Hippocampal formation (tissue), 2 donors: ENCODE results near the gene EXOC6B.

Source experiments
- DNase-seq, 2 donors: peaks; one replicate each; lab custom pipeline; 2025; lab: John Stamatoyannopoulos, UW

EXOC6B gene

DNA sequence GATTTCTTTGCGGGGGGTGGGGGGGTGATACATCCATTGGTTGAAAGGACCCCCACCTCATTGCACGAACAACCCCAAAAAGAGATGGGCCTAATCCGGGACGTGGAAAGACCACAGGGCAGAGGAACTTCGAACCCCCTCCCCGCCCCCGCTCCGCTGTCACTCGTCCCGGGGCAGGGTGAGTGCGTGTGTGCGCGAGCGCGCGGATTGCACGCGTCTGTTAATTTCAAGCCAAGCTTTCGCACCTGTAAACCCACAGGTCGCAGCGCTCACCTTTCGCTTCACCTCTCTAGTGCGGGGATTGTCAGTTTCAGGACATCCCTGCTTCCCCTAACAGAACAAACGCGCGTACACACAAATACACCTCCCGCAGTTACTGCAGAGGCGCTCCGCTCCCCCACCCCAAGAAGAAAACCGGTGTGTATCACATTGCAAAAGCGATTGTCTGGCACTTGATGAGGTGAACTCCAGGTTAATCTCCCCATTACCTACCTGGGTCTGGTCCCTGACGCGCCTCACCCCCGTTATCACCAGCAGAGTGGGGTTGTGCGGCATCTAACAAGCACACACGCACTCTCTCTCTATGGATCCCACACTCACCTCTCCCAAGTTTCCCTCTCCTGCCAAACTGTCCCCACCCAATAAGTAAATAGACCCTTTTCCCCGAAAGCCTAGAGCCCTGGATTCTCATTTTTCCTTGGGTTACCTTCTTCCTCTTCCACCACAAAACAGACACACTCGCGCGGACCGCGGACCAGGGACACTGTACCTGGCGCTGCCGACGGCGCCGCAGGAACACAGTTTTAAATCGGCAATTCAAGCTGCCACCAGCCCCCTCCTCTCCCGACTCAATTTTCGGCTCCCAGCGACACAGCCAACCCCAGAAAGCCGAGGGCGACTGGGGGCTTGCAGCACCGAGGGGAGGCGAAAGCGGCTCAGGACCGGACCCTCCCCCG, 679.2 kb downstream of the EXOC6B start:
- DNase-seq = no peak

DNA sequence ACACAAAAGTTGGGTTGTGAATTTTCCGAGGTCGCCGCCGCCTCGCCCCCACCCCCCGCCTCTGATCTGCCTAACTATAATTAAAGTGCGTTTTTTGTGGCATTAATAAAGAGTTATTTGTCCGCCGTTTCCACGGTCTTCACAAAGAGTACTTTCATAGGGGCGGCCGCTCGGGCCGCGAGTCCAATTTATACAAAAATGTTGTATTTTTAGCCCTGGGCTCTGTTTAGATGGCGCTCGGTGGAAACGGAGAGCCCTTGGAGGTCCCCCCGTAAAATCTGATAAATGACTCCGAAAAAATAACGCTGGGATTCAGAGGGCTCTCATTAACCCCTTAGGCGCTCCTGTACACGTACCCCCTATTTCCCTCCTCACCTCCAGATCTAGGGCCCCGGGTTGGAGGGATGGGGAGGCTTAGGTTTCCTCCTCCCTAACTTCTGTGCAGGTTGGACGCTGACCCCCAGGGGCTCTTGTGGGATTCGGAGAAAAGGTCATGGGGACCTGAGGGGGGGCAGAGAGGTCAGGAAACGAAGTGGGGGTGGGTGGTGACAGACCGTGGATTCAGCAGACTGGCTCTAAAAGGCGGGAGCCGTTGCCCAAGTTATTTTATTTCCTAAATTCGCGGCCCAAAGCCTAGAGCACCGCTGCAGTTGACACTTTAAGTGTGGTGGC, 680.0 kb downstream of the EXOC6B start:
- peak; percentile 45 to 51 for DNase-seq

DNA sequence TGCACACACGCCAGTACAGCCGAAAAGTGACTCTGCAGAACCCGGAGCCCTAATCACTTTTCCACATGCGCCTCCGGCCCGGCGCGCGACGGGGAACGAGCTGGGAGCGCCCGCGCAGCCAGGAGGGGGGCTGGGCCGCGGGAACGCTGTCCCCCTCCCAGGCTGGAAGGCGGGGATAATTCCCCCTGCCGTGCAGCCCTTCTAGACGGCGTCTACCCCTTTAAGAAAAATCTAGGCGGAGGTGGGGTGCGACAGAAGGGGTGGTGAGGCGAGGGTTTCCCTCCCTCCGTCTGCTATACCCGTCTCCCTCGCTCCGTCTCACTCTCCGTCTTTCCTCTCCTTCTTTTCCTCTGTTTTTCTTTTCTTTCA, 680.6 kb downstream of the EXOC6B start:
- peak in 1 of 2 donors; percentile 45 for DNase-seq

DNA sequence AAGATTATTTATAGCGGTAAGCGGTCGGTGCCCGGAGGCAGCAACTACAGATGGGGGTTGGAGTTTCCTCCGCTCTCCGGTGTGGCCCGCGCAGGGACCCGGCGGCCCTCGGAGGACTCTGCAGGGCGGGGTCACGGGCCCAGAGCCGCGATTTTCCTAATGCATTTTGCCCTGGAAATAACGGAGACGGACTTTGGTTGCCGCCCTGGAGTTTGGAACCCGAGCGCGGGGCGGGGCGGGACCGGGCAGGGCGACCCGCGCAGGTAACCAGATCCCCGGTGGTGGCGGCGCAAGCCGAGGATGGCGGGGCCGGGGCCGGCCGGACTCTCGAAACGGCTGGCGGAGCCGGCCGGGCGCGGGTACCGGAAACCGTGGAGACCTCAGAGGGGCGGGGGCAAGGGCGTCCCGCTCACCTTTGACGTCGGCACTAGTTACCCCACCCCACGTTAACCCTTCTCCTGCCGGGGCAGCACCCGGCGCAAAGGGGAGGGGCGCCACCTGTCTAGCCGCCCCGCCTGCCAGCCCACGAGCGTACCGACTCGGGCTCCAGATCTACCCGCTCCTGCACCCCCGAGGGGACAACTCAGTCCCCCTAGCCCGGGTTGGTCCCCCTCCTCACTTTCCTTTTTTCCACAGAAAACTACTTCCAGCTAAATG, 681.1 kb downstream of the EXOC6B start:
- DNase-seq = no peak

DNA sequence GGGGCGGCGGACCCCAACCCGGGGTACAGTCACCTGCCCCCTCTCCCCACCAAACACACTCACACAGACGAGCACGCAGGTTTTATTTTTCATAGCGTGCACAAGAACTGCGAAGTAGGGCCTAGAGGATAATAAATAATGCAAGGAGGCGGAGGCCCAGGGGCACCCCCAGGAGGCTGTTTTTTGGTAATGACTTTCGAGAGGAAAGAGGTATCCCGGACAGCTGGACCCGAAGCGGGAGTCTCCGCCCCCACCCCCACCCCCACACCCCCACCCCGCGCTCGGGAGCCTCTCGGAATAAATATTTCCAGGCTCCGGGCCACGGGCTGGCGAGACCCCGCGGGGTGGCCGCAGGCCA, 681.6 kb downstream of the EXOC6B start:
- DNase-seq = no peak

DNA sequence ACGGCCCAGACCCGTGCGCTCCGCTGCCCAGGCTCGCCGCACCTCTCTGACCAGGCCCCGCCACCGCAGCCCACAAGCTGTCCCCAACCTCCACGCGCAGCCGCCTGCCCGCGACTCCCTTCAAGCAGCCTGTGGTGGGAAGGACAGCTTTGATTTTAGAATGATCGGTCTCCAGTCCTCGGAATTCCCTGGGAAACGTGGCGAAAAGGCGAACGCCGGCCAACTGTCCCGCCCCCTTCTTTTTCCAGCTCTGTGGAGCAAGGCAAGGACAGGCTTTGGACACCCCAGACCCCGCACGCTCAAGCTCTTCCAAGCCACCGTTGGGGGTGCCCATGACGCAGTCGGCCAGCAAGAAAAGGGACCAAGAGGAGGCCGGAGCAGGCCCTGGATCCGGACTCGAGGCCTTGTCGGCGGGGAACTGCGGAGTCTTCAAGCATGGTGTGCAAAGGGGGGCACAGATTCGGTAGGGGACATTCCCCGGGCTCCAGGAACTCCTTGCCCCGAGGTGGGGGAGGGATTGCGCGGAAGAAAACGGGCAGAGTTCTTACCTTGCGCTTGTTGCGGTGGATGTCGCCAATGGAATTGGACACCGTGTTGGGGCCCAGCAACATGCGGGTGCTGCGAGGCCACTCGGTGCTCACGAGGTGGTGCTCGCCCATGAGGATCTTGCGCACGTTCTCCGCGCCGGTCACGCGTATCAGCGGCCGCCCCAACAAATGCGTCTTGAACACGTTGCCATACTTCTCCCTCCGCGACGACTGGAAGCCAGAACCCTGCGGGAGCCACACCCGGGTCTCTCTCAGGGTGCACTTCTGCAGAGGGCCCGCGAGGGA, 682.2 kb downstream of the EXOC6B start:
- DNase-seq = no peak

DNA sequence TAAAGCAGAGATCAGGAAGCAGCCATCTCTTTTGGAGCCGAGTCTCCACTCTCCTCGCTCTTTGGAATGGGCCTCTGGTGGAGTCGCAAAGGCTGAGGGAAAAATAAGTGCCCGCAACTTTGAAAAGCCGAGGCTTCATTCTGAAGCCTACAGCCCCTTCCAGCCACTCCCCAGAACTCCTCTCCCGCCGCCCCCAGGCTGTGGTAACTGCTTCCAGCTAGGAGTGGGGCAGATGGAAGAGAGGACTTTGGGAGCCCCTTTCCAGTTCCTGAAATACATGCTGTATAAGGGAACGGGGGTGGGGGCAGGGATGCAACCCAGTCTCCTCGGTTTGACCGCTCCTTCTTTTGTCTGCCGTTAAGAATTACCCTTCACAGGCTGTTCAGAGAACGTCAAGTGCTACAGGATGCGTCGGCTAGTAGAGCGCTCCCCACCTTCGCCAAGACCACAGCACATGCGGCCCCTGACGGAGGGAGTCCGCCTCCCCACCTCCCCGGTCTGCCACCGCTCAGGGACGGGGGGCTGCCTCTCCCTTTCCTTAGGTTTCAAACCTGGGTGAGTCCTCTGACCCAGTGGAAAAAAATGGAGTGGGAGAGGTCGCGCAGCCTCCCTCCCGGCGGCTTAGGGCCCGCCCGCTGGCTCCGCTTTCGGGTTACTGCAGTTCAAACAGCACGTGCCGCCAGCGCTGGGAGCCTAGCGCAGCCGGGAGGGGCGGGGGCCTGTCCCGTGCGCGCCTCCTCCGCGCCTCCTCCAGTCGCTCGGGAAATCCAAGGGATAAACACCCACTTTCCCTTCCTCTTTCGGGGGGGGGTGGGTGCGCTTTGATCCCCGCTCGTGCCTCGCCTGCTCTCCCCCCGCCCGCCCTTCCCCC, 683.0 kb downstream of the EXOC6B start:
- DNase-seq = peak in 1 of 2 donors; percentile 12

DNA sequence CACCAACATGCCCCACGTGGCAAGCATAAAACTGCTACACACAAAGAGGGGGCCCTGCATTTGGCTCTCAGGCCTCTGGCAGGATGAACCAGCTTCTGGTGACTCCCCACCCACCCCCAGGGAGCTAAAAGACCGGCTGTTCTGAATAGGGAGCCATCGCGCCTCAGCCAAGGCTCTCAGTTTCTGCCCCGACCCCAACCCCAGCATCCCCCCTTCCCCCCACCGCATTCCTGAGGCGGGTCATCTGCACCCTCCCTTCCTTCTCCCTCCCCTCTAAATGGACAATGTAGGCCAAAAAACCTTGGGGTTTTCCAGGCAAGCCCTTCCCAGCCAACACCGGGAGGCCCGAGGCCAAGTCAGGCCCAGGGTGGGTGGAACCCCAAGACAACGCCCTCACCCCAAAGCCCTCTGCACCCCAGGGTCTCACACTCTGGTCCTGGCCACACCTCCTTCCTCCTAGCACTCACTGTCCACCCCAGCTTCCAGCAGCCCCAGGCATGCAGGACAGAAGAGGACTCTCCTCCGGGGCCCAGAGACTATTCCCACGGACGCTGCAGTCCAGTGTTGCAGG, 683.9 kb downstream of the EXOC6B start:
- no peak for DNase-seq

DNA sequence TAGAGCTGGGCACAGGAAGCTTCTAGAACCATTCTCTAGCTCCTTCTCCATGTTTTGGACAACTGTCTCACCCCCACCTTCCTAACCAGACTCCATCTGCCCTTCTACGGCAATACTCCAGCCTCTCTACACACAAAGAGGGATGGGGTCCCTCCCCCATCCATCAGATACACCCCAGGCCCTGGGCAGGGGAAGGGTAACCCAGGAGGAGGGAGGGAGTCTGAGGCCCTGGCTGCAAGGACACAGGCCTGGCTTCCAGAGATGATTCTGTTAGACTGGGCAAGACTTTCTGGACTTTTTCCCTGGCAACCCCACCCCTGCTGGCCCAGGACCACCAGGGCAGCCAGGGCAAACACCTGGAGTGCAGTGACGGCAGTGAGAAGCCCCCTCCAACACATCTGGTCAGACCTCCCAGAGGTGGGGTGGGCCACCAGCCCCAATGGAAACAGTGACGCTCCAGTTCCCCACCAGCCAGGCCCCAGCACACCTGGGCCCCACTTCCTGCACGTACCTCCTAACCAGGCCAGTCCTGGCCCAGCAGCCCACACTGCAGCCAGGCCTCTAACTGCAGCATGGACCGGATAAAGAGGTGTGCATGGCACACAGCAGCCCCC, 684.7 kb downstream of the EXOC6B start:
- DNase-seq = no peak

DNA sequence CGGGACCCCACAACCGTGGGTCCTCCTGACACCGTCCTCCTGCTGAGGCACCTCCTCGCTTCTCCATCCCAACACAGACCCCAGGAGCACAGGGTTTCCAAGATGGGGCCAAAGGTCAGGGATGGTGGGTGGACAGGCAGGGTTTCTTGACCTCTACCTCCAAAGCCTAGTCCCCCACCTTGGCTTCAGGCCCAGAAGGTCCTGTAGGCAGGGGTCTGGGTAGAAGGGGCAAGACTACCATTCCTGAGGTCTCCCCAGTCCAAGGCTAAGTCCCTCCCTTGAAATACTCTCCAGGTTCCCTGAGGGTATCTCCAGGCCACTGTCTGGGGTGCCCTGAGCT, 685.2 kb downstream of the EXOC6B start:
- no peak for DNase-seq

DNA sequence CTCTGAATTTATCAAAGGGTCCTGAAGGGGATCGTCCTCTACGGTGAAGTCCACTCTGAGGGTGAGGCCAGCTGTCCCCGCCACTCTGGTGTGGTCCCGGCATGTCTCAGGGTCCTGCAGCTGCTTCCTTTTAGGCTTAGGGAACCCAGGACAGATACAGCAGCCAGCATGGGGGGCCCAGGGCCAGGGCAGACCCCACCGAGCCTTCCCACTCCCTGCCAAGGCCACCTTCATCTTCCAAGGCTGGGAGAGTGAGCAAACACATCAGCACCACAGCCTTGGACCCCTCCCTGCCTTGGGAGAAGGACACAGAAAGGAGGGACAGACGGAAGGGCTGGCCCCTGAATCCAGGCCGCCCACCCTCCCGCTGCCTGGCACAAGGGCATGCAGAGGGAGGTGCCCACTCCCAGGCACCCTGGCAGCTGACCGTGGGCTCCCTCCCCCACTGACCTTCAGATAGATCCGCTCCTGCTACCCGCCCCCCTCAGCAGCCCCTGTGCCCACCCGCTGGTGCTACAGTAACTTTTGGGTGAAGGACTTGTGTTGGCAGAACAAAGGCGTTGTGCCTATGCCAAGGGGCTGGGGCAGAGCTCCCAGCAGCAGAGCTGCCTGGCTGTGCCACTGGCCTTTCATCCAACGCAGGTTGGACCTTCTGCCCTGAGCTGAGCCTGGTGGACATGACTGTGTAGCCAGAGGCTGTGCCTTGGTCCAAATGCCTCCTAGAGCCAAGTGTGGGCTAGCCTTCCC, 685.8 kb downstream of the EXOC6B start:
- no peak for DNase-seq

DNA sequence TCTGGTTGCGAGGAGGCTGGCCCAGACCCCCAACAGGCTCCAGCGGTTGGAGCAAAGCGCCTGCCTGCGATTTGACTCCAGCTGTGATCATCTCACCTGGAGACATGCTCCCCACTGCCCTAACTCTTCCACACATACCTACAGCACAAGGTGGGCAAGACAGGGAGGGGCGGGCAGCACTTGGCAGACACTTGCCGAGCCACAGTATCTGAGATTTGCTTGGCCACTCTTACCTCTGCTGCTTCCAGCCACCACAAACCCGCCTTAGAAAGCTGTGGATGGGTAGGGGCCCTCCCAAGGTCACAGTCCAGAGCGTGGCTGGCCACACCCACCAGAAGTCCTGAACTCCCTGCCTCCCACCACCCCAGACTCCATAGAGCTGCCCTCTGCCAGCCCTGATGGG, 686.4 kb downstream of the EXOC6B start:
- no peak for DNase-seq

DNA sequence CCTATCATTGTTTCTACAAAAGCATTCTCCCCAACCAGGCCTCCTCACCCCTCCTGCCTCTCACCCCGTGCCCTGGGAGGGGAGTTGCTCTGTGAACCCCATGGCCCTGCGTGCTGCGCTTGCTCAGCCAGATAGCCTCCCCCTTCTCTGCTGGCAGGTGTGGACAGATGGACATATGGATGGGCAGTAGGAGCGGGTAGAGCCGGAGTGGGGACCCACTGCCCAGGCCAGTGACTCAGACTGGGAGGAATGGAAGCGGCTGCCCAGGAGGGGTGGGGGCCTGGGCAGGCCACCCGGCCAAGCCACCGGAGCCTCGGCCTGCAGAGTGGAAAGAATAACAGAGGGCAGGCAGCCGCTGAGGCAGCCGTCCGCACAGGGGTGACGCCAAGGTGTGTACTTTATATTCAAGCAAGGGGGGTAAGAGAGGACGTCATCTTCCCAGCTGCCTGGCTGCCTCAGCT, 686.9 kb downstream of the EXOC6B start:
- no peak for DNase-seq

DNA sequence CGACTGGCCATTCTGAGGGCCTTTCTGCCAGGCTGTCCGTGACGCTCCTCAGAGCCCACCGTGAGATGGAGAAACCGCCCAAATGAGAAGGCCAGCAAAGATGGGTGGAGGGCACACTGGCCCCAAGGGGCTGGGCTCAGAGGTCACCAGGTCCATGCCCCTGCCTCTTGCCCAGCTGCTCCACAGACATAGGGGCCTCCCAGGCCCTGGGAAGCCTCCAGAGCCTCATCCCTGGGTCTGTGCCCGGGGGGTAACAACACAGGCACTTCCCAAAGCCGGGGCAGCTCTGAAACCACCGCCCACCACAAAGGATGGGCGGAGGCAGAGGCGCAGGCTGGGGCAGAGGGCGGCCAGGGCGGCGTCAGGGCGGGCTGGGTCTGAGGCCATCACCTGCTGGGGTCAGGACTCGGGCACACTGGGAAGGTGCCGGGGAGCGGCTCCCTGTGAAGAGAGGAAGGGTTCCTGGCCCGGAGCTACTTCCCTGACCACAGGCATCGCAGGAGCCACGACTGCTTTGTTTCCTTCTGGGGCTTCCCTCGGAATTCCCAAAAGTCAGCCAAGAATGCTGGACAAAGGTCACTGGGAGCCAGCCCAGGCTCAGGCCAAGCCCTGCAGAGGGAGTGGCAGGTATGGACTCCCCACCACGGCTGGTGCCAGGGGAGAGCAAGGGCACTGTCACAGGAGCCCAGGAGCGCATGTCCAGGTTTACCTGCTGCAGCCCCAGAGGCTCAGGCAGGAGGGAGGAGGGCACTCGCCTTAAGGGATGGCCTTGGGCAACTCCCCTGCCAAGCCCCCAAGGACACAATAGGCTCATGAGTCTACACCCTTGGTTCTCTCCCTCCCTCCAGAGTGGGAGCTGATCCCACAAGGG, 687.6 kb downstream of the EXOC6B start:
- DNase-seq = no peak

DNA sequence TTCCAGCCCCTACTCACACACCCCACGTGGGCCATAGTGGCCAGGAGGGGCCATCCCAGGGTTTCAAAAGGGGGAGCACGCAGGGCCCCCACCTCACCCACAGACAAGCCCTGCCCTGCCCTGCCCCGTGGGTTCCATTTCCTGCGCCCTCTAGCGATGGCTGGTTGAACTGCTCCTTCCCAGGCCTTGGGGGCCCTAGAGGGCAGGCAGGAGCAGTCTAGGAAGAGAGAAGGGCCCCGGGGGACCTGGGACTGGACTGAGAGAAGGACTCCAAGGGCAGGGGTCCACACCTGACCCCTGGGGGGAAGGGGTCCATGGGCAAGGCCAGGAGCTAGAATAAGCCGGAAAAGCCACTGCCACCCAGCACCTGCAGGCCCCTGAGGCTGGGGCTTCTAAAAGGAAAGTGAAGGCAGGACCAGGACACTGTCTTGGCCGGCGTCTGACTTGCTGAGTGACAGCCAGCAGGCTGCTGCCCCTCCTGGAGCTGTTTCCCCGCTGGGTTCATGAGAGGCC, 688.3 kb downstream of the EXOC6B start:
- DNase-seq = peak in 1 of 2 donors; percentile 68

DNA sequence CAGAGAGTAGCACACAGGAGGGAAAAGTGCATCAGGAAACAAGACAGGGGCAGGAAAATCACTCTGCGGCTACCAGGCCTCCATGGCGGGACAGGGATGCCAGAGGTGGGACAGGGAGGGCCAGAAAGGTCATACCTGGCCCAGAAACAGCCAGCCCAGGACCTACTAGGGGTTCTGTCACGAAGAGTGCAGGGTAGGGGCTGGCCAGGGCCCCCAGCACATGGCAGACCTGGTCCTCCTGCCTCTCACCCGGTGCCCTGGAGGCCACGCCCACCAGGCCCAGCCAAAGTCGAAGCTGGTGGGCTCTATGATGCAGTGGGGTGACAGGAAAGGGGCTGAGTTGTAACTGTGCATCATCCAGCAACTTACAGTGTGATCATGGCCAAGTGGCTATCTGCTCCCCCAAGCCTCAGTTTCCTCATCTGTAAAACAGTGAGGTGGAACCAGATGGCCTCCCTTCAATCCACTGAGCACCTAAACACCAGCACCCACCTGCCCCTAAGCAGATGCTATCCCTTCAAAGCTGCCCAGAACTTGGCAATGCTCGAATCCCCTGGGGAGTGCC, 688.8 kb downstream of the EXOC6B start:
- no peak for DNase-seq

DNA sequence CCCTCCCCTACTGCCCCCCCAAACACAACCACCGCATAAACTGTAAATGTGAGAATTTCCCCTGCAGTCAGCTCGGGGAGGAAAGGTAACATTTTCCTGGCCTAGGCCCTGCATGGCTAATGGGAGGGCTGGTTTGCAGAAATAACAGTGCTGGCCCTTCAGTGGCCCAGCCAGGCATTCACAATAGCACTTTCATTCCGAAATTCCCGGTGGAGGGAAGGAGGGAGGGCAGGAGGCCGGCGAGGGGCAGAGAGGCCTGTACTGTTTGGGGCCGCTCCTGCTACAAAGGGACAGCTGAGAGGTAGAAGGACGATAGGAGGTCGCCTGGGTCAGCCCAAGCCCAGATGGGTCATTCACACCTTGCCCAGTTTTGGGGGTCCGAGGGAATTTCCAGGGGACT, 689.5 kb downstream of the EXOC6B start:
- DNase-seq = peak; percentile 15 to 20

DNA sequence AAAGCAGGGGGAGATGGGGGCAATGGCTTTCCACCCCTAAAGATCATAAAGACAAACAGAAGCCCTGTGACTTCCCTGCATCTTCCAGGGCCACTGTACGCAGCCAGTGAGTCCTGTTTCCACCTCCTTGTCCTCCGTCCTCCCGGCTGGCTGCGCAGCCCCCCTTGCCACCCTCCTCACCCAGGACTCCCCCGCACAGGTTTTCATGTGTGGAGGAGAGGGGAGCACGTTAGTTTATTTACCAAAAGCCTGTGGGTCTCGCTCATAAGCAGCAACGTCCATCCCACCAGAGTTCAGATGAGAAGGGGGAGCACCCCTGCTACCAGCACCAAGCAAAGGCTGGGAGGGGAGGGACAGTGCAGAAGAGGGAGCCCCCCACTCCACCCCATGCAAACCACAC, 689.9 kb downstream of the EXOC6B start:
- no peak for DNase-seq
